DND-41 (cell line): ENCODE data around the gene ITM2C.

Source experiments
- ATAC-seq: fragments of 200-7000 bp; cut with Tn5 transposase; 3 replicates; pipeline ENCODE4 v1.9.1; 2021; ENCODE audit warnings: low read depth; ENCODE audit not compliant: insufficient read depth
- DNase-seq: peaks from one replicate; pipeline ENCODE4 v3.0.0-alpha.2; 2020
- H2AFZ ChIP-seq: 2 replicates; pipeline ENCODE4 v1.6.0; 2012; ENCODE audit warnings: low read depth, low read length
- H3K27ac ChIP-seq: 2 replicates; pipeline ENCODE4 v1.5.1; 2012; ENCODE audit warnings: low read length, inconsistent platforms
- H3K27me3 ChIP-seq: fragments of 200-600 bp; sonication (generic); 2 replicates; pipeline ENCODE4 v1.6.0; 2012; ENCODE audit warnings: low read length, mild to moderate bottlenecking, inconsistent platforms; ENCODE audit not compliant: insufficient read depth, poor library complexity
- H3K36me3 ChIP-seq: 2 replicates; pipeline ENCODE4 v1.5.1; 2012; ENCODE audit warnings: low read length, inconsistent platforms; ENCODE audit not compliant: insufficient read depth
- H3K4me1 ChIP-seq: 2 replicates; pipeline ENCODE4 v1.5.1; 2012; ENCODE audit warnings: mild to moderate bottlenecking, low read length; ENCODE audit not compliant: insufficient read depth
- H3K4me2 ChIP-seq: 2 replicates; pipeline ENCODE4 v1.6.0; 2012; ENCODE audit warnings: mild to moderate bottlenecking, moderate library complexity, low read length, inconsistent platforms; ENCODE audit not compliant: insufficient read depth
- H3K4me3 ChIP-seq, 2 experiments: fragments of 200-600 bp in 1 of 2; shearing (Covaris generic) in 1 of 2; 2 replicates each; pipeline ENCODE4 v1.5.1; 2012 to 2016; ENCODE audit warnings: inconsistent platforms in 2 of 2, low read length in 2 of 2, mild to moderate bottlenecking in 2 of 2, low read depth in 1 of 2, moderate library complexity in 1 of 2
- H3K79me2 ChIP-seq: 2 replicates; pipeline ENCODE4 v1.6.0; 2012; ENCODE audit warnings: low read length, inconsistent platforms; ENCODE audit not compliant: insufficient read depth
- H3K9ac ChIP-seq: 2 replicates; pipeline ENCODE4 v1.6.0; 2012; ENCODE audit warnings: low read depth, mild to moderate bottlenecking, inconsistent platforms, low read length, moderate library complexity
- H3K9me3 ChIP-seq: 2 replicates; pipeline ENCODE4 v1.5.1; 2012; ENCODE audit warnings: low read length, moderate library complexity, mild to moderate bottlenecking, inconsistent platforms; ENCODE audit not compliant: insufficient read depth, severe bottlenecking
- H4K20me1 ChIP-seq: 2 replicates; pipeline ENCODE4 v1.6.0; 2012; ENCODE audit warnings: low read length; ENCODE audit not compliant: insufficient read depth
- EZH2 ChIP-seq: IDR thresholded peaks from 3 replicates; pipeline ENCODE4 v1.6.1; 2012; ENCODE audit warnings: borderline replicate concordance, low read depth, mild to moderate bottlenecking, moderate library complexity, low read length, inconsistent platforms; ENCODE audit not compliant: severe bottlenecking
- TF ChIP-seq, protein P1 (sequence below): IDR thresholded peaks from 2 replicates; pipeline ENCODE4 v1.5.1; 2012; ENCODE audit warnings: borderline replicate concordance, low read length, moderate library complexity, mild to moderate bottlenecking; ENCODE audit not compliant: poor library complexity, severe bottlenecking; ENCODE audit errors: extremely low read depth

The ITM2C gene

DNA sequence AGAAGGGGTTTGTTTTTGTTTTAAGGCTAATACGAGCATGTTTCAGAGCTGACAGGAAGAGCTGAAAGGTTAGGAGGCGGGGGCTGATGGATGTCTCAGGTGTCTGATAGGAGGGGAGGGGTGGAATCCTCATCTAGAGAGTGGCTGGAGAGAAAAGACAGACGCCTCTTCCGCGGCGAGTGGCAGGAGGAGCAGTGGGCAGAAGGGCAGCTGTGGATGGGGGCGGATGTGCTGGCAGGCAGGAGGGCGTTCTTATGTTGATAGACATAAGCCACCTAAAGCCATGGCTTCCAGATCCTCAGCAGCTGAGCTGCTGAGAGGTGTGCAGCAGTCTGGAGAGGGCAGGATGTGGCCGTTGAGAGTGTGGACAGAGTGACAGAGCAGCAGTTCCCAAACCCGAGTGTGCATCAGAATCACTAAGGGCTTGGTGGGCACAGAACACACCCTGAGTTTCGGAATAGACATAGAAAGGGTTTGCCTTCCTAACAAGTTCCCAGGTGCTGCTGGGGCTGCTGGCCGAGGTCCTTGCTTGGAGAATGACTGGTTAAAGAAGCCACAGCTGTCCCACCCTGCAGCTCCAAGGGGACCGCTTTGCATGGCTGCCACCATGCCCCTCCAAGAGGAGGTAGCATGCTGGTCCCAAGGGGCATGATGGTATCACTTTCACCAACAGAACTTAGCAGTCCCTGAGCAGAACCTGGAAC, 3.0 kb upstream of the ITM2C start:
- Histone ChIP-seq H3K79me2 (peaks cover 9% of the 10 kb centered on the region), H3K27ac (no peak overlapping the region), H3K4me1 (peaks cover 25% of the 10 kb centered on the region), H3K9ac (no peak overlapping the region), H3K27me3 (peaks cover 8% of the 10 kb centered on the region), H3K36me3 (no peaks in the 10 kb centered on the region; the same call in 1 of the 2 replicates), H3K4me3 (no peak overlapping the region), H4K20me1 (peaks cover 5% of the 10 kb centered on the region), H3K4me2 (no peak overlapping the region), H3K9me3 (no peaks in the 10 kb centered on the region), H2AFZ (no peak overlapping the region)
- TF ChIP-seq, protein P1, sequence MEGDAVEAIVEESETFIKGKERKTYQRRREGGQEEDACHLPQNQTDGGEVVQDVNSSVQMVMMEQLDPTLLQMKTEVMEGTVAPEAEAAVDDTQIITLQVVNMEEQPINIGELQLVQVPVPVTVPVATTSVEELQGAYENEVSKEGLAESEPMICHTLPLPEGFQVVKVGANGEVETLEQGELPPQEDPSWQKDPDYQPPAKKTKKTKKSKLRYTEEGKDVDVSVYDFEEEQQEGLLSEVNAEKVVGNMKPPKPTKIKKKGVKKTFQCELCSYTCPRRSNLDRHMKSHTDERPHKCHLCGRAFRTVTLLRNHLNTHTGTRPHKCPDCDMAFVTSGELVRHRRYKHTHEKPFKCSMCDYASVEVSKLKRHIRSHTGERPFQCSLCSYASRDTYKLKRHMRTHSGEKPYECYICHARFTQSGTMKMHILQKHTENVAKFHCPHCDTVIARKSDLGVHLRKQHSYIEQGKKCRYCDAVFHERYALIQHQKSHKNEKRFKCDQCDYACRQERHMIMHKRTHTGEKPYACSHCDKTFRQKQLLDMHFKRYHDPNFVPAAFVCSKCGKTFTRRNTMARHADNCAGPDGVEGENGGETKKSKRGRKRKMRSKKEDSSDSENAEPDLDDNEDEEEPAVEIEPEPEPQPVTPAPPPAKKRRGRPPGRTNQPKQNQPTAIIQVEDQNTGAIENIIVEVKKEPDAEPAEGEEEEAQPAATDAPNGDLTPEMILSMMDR, result no peak
- no peak for TF ChIP-seq EZH2
- DNase-seq, result no peak
- ATAC-seq, result no peak

- ATAC-seq (no peak), DNase-seq (no peak)
- Histone ChIP-seq H3K9me3 (no peaks in the 10 kb centered on the region), H3K4me3 (no peak overlapping the region), H3K79me2 (peaks cover 9% of the 10 kb centered on the region), H3K4me2 (no peak overlapping the region), H3K9ac (no peak overlapping the region), H3K4me1 (peaks cover 30% of the 10 kb centered on the region), H2AFZ (no peak overlapping the region), H3K36me3 (no peaks in the 10 kb centered on the region; the same call in 1 of the 2 replicates), H4K20me1 (peaks cover 10% of the 10 kb centered on the region), H3K27ac (no peak overlapping the region), H3K27me3 (peaks cover 8% of the 10 kb centered on the region)
- TF ChIP-seq EZH2, result no peak
- TF ChIP-seq, protein P1, result no peak
Observed at GRCh38 chr2:230862292-230862691, 2.5 kb upstream of the ITM2C start.

DNA sequence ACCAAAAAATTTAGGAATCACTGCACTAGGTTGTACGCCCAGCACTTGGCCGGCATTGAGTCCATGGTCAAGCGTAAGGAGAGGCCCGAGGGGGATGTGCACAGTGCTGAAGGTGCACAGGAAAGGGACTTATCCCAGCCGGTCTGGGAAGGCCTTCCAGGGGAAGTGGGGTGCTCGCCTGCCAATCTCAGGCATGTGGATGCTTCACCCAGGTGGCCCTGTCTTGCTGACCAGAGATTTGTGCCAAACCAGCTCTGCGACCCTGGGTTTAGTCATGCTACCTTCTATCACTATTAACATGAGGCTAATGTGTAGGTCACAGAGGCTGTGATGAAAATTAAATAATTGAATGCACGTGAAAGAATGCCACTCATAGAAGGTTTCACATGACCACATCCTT, 1.7 kb upstream of the ITM2C start:
- peaks cover 12% of the 10 kb centered on the region for H3K79me2 ChIP-seq
- no peak overlapping the region for H3K27ac ChIP-seq
- ATAC-seq, result no peak
- TF ChIP-seq EZH2, result no peak
- TF ChIP-seq, protein P1, result no peak
- no peak for DNase-seq
- no peaks in the 10 kb centered on the region for H3K9me3 ChIP-seq
- H3K27me3 ChIP-seq, result peaks cover 8% of the 10 kb centered on the region
- no peak overlapping the region for H3K9ac ChIP-seq
- peaks cover 38% of the 10 kb centered on the region for H3K4me1 ChIP-seq
- no peak overlapping the region for H3K4me3 ChIP-seq
- no peak overlapping the region for H2AFZ ChIP-seq
- H3K4me2 ChIP-seq, result no peak overlapping the region
- H4K20me1 ChIP-seq, result peaks cover 13% of the 10 kb centered on the region
- no peaks in the 10 kb centered on the region; the same call in 1 of the 2 replicates for H3K36me3 ChIP-seq
